Rectal smooth muscle tissue (tissue), 1 donor: ENCODE measurements around the gene CTXN3.

Experiments
- H3K27ac ChIP-seq: one replicate; pipeline ENCODE4 v1.7.0; 2013; ENCODE audit warnings: low read depth, low read length, inconsistent platforms
- H3K27me3 ChIP-seq: one replicate; pipeline ENCODE4 v1.7.0; 2013; ENCODE audit warnings: low read length; ENCODE audit not compliant: control insufficient read depth, insufficient read depth
- H3K36me3 ChIP-seq: one replicate; pipeline ENCODE4 v1.7.0; 2013; ENCODE audit warnings: low read length; ENCODE audit not compliant: control insufficient read depth, insufficient read depth
- H3K4me1 ChIP-seq: one replicate; pipeline ENCODE4 v1.7.0; 2013; ENCODE audit warnings: low read length; ENCODE audit not compliant: control insufficient read depth, insufficient read depth
- H3K4me3 ChIP-seq: one replicate; pipeline ENCODE4 v1.7.0; 2013; ENCODE audit warnings: low read length
- H3K9ac ChIP-seq: one replicate; pipeline ENCODE4 v1.7.0; 2013; ENCODE audit warnings: low read length

The CTXN3 gene

DNA sequence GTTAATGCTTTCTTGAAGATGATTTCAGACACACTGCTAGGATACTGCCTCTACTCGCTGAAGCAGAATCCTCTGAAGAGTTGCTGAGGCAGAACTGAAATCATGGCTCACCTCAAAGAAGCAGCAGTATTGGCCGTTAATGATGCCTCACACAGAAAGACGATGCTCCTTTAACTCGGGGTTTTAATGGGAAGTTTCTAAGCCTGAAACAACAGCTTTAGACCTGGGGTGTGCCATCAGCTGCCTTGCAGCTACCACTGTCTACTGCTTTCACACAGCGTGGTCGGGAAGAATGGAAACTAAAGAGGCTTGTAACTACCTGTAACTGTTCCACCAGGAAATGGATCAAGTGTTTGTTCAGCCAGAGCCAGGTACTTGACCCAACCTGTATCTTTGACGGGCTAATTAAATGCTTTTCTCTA is at the start of gene CTXN3:
TSS of gene CTXN3 (plus strand) at position 65 of the 422 bp plus-strand sequence. CDS start 8,440 bp downstream, outside the sequence.
- Histone ChIP-seq H3K4me3 (no peak within 1 kb of the TSS), H3K9ac (no peak within 1 kb of the TSS), H3K4me1 (peaks cover 36% of the 10 kb centered on the region), H3K36me3 (no peaks in the 10 kb centered on the region), H3K27me3 (no peaks in the 10 kb centered on the region), H3K27ac (peak within 1 kb of the TSS; percentile 78)

- peaks cover 6% of the 10 kb centered on the region for H3K4me1 ChIP-seq
- no peaks in the 10 kb centered on the region for H3K27me3 ChIP-seq
- no peaks in the 10 kb centered on the region for H3K36me3 ChIP-seq
- H3K4me3 ChIP-seq, result no peak overlapping the region
- no peak overlapping the region for H3K9ac ChIP-seq
- no peak overlapping the region for H3K27ac ChIP-seq
Measured at GRCh38 chr5:127599320-127599719, 49.6 kb upstream of the CTXN3 start.

DNA sequence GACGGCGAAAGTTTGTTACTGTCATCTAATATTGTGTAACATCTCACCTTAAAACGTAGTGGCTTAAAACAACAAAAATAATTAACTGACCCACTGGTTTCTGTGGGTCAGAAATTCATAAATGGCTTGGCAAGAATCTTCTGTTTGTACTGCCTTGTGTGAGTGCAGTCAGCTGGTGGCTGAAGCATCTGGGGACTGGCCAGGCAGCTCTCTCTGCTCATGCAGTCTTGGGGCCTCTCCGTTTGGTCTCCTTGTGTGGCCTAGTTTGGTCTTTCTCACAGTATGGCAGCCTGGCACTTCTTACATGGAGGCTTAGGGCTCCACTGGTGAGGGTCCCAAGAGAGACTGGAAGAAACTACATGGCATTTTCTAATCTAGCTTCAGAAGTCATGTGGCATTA is 49.0 kb upstream of the CTXN3 start:
- Histone ChIP-seq H3K4me3 (no peak overlapping the region), H3K9ac (no peak overlapping the region), H3K27ac (no peak overlapping the region), H3K36me3 (no peaks in the 10 kb centered on the region), H3K4me1 (peaks cover 6% of the 10 kb centered on the region), H3K27me3 (no peaks in the 10 kb centered on the region)

DNA sequence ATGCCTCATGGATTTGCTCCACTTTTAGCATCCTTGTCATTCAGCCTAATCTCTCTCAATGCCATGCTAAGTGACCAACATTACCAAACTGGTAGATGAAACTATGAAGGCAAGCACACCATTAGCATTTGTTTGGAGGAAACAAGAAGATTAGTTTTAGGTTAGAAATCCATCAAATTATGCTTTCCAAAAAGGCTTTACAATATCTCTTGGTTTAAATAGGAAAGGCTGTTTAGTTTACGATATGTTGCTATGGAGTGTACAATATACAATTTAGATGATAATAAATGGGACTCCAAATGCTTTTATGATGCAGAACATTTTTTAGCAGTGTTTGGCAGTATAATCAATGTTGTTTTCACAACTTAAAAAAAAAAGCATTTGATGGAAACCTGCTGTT is 47.8 kb upstream of the CTXN3 start:
- H3K27ac ChIP-seq, result no peak overlapping the region
- H3K9ac ChIP-seq, result no peak overlapping the region
- H3K36me3 ChIP-seq, result no peaks in the 10 kb centered on the region
- H3K4me3 ChIP-seq, result no peak overlapping the region
- peaks cover 6% of the 10 kb centered on the region for H3K4me1 ChIP-seq
- H3K27me3 ChIP-seq, result no peaks in the 10 kb centered on the region

DNA sequence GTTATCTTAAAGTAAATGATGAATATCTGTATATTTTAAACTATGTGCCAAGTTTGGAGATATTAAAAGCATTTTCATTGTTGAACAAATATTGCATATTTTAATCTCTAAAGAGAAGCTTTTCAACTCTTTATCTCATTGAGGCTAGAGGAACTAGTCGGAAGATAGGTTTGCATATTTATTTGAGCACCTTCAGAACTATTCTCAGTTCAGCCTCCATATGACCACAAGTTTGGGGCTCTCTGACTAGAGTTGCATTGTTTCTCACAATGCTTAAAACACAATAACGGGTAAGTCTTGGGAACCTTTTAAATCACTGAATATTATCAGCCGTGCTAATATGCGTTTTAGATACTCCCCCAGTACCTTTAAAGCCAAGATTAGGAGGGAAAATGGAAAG is 47.3 kb upstream of the CTXN3 start:
- no peaks in the 10 kb centered on the region for H3K36me3 ChIP-seq
- no peak overlapping the region for H3K4me3 ChIP-seq
- H3K27me3 ChIP-seq, result no peaks in the 10 kb centered on the region
- H3K9ac ChIP-seq, result no peak overlapping the region
- peaks cover 6% of the 10 kb centered on the region for H3K4me1 ChIP-seq
- no peak overlapping the region for H3K27ac ChIP-seq

DNA sequence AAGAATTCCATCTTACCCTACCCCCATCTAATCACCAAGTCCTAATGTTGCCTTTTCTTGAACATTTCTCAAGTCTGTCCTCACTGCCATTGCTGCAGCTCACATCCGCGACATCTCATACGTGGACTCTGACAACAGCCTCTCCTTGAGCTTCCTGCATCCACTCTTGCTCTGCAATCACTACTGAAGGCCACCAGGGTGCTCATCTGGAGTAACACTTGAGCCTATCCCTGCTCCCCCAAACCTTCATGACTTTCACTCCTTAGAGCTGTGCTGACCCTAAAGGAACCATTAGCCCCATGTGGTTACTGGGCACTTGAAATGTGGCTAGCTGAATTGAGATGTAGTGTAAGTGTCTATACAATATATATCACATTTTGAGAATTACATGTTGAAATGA is 46.4 kb upstream of the CTXN3 start:
- H3K27ac ChIP-seq, result no peak overlapping the region
- no peaks in the 10 kb centered on the region for H3K36me3 ChIP-seq
- H3K4me3 ChIP-seq, result no peak overlapping the region
- peaks cover 6% of the 10 kb centered on the region for H3K4me1 ChIP-seq
- H3K9ac ChIP-seq, result no peak overlapping the region
- no peaks in the 10 kb centered on the region for H3K27me3 ChIP-seq

DNA sequence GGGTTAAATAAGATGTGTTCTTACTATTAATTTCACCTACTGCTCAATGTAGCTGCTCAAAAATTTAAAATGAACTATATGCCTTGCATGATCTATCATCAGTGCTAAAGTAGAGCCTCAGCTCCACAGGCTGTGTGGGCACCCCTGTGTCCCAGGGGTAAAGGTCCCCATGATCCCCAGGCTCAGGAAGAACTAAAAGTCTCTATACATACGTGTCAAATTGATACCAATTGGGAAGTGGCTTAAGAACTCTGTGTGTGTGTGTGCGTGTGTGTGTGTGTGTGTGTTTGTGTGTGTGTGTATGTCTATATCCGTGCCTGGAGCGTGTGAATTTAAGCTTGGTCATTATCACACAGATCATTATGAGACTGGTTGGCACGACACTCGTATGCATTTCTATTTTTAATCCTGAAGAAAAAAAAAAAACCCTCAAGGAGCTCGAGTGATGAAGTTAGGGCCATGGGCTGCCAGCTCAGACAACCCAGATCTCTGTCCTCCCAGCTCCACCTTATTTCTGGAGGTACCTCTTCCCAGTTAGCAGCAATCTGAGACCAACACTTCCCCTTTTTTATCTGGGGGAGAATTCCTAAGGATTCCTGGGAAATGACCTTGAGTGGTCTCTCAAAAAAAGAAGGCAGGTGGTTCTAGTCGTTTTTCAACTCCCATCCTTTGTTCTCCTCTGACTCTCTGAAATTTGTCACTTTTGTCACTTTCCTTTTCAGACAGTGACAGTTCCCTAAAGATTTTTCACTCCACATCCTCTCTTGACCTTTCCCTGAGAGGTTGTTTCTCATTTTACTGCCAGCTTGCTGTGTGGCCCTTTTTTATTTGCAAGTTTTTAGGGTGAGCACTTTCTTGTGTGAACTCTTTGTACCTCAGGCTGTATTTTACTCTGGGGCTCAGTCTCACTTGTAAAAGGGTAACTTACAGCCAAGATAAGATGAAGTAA is 45.7 kb upstream of the CTXN3 start:
- no peak overlapping the region for H3K4me3 ChIP-seq
- H3K27me3 ChIP-seq, result no peaks in the 10 kb centered on the region
- H3K4me1 ChIP-seq, result peaks cover 6% of the 10 kb centered on the region
- H3K27ac ChIP-seq, result no peak overlapping the region
- no peak overlapping the region for H3K9ac ChIP-seq
- H3K36me3 ChIP-seq, result no peaks in the 10 kb centered on the region

- H3K4me3 ChIP-seq, result no peak overlapping the region
- H3K36me3 ChIP-seq, result no peaks in the 10 kb centered on the region
- H3K4me1 ChIP-seq, result peaks cover 4% of the 10 kb centered on the region
- no peaks in the 10 kb centered on the region for H3K27me3 ChIP-seq
- no peak overlapping the region for H3K27ac ChIP-seq
- H3K9ac ChIP-seq, result no peak overlapping the region
Measured at GRCh38 chr5:127608077-127608660, 40.7 kb upstream of the CTXN3 start.

DNA sequence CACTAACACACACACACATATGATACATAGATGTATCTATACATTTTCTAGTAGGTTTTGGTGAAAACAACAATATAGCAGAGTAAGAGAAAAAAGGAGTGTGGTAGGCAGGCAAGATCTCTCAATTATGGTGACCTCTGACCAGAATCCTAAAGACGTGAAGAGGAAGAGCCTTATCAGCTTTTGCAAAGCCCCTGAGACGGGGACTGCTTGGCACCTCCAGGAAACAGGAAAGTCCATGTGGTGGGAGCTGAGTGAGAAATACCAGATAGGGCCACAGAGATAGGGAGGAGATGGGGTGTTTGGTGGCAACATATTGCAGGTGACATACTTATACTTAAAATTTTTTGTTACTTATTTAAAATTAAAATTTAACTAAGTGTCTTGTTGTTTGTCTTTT is 39.9 kb upstream of the CTXN3 start:
- H3K9ac ChIP-seq, result no peak overlapping the region
- H3K4me3 ChIP-seq, result no peak overlapping the region
- H3K36me3 ChIP-seq, result no peaks in the 10 kb centered on the region
- H3K27me3 ChIP-seq, result no peaks in the 10 kb centered on the region
- no peaks in the 10 kb centered on the region for H3K4me1 ChIP-seq
- no peak overlapping the region for H3K27ac ChIP-seq

- no peaks in the 10 kb centered on the region for H3K4me1 ChIP-seq
- H3K36me3 ChIP-seq, result no peaks in the 10 kb centered on the region
- no peak overlapping the region for H3K27ac ChIP-seq
- no peak overlapping the region for H3K4me3 ChIP-seq
- H3K27me3 ChIP-seq, result no peaks in the 10 kb centered on the region
- H3K9ac ChIP-seq, result no peak overlapping the region
Measured at GRCh38 chr5:127609957-127610356, 38.9 kb upstream of the CTXN3 start.

GRCh38 chr5:127612441-127613141 is 36.3 kb upstream of the CTXN3 start:
- no peak overlapping the region for H3K27ac ChIP-seq

GRCh38 chr5:127615916-127616315 is 33.0 kb upstream of the CTXN3 start:
- no peak overlapping the region for H3K9ac ChIP-seq
- H3K4me1 ChIP-seq, result peaks cover 2% of the 10 kb centered on the region
- peak overlapping the region; percentile 14 for H3K27ac ChIP-seq
- H3K36me3 ChIP-seq, result no peaks in the 10 kb centered on the region
- no peaks in the 10 kb centered on the region for H3K27me3 ChIP-seq
- H3K4me3 ChIP-seq, result no peak overlapping the region

More at GRCh38 chr5:127612441-127613141, 36.3 kb upstream of the CTXN3 start:
- no peaks in the 10 kb centered on the region for H3K27me3 ChIP-seq
- H3K4me1 ChIP-seq, result peaks cover 2% of the 10 kb centered on the region
- H3K4me3 ChIP-seq, result no peak overlapping the region
- H3K9ac ChIP-seq, result no peak overlapping the region
- H3K36me3 ChIP-seq, result no peaks in the 10 kb centered on the region
